Neural progenitor cell (in vitro differentiated cells): ENCODE data around the gene OTOGL. TPM values are rescaled to one million over a fixed set of nuclear protein-coding genes. Genes with fewer than 3 reads are reported as not detected.
"Not testable (repeated sequence)": the region's sequence is repeated elsewhere in the genome, so short reads cannot be mapped to it uniquely, and the experiment has no call there.

Experiments
- DNase-seq: peaks from one replicate; pipeline ENCODE4 v3.0.0-alpha.2; 2016; ENCODE audit warnings: low spot score
- H2AFZ ChIP-seq: fragments of 200-600 bp; sonication (generic); replicated peaks from 2 replicates; pipeline ENCODE4 v1.6.1; 2016; ENCODE audit warnings: antibody characterized with exemption
- H3F3A ChIP-seq: fragments of 200-600 bp; sonication (generic); 2 replicates; pipeline ENCODE4 v1.6.1; 2016; ENCODE audit warnings: antibody characterized with exemption, low read depth
- H3K27ac ChIP-seq: fragments of 200-600 bp; sonication (generic); 2 replicates; pipeline ENCODE4 v1.5.1; 2016; ENCODE audit warnings: mild to moderate bottlenecking
- H3K27me3 ChIP-seq: fragments of 200-600 bp; sonication (generic); 2 replicates; pipeline ENCODE4 v1.6.1; 2016; ENCODE audit warnings: mild to moderate bottlenecking, moderate library complexity
- H3K36me3 ChIP-seq: fragments of 200-600 bp; sonication (generic); 2 replicates; pipeline ENCODE4 v1.5.1; 2016
- H3K4me1 ChIP-seq: fragments of 200-600 bp; sonication (generic); 2 replicates; pipeline ENCODE4 v1.6.1; 2016; ENCODE audit warnings: mixed run types
- H3K4me2 ChIP-seq: fragments of 200-600 bp; sonication (generic); 2 replicates; pipeline ENCODE4 v1.6.1; 2016
- H3K4me3 ChIP-seq: fragments of 200-600 bp; sonication (generic); 2 replicates; pipeline ENCODE4 v1.5.1; 2016
- H3K79me2 ChIP-seq: fragments of 200-600 bp; sonication (generic); 2 replicates; pipeline ENCODE4 v1.6.1; 2016; ENCODE audit warnings: low read depth
- H3K9ac ChIP-seq: fragments of 200-600 bp; sonication (generic); 2 replicates; pipeline ENCODE4 v1.6.1; 2016
- H3K9me3 ChIP-seq: fragments of 200-600 bp; sonication (generic); 2 replicates; pipeline ENCODE4 v1.5.1; 2016; ENCODE audit warnings: low read depth
- H4K20me1 ChIP-seq: fragments of 200-600 bp; sonication (generic); 2 replicates; pipeline ENCODE4 v1.6.1; 2016; ENCODE audit warnings: low read depth
- H3K27ac Mint-ChIP-seq: 3 replicates; pipeline ENCODE4 v1.8.0; 2021; ENCODE audit warnings: mixed read lengths
- H3K27me3 Mint-ChIP-seq: 2 replicates; pipeline ENCODE4 v1.8.0; 2022; ENCODE audit warnings: low read depth, mild to moderate bottlenecking, inconsistent platforms, moderate library complexity, mixed read lengths; ENCODE audit not compliant: insufficient read depth
- H3K36me3 Mint-ChIP-seq: 3 replicates; pipeline ENCODE4 v1.8.0; 2021; ENCODE audit warnings: mixed read lengths
- H3K4me1 Mint-ChIP-seq: 3 replicates; pipeline ENCODE4 v1.8.0; 2021; ENCODE audit warnings: mixed read lengths
- H3K4me3 Mint-ChIP-seq: 3 replicates; pipeline ENCODE4 v1.8.0; 2021; ENCODE audit warnings: mild to moderate bottlenecking, moderate library complexity, mixed read lengths
- H3K9me3 Mint-ChIP-seq: 3 replicates; pipeline ENCODE4 v1.8.0; 2020; ENCODE audit warnings: mixed read lengths
- EZH2 ChIP-seq: fragments of 200-600 bp; sonication (generic); IDR thresholded peaks from 2 replicates; pipeline ENCODE4 v1.6.1; 2017; ENCODE audit warnings: antibody characterized with exemption, mild to moderate bottlenecking, moderate library complexity
- EZH2phosphoT487 ChIP-seq: fragments of 200-600 bp; sonication (generic); IDR thresholded peaks from 2 replicates; pipeline ENCODE4 v1.6.1; 2017; ENCODE audit warnings: antibody characterized with exemption
- total RNA-seq: library from RNA; depleted of rRNA; stranded (reverse); fragments of >200 nt; gene quantifications from 2 replicates; pipeline ENCODE4 v1.2.3, GENCODE V29; 2015; ENCODE audit warnings: low replicate concordance
- TF ChIP-seq, protein P1 (sequence below): fragments of 200-600 bp; sonication (generic); IDR thresholded peaks from 2 replicates; pipeline ENCODE4 v1.5.1; 2017; ENCODE audit warnings: antibody characterized with exemption, mild to moderate bottlenecking

Gene OTOGL
- total RNA-seq, 1 donor from 2014 or later = 0.13 TPM

DNA sequence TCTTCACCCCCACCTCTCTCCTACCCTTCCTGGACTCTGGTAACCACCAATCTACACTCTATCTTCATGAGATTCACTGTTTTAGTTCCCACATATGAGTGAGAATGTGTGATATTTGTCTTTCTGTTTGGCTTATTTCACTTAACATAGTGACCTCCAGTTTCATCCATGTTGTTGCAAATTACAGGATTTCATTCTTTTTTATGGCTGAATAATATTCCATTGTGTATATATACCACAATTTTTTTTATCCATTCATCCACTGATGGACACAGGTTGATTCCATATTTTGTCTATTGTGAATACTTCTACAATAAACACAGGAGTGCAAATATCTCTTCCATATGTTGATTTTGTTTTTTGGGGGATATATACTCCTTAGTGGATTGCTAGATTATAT is 140.5 kb downstream of the OTOGL start:
- Histone ChIP-seq H4K20me1 (no peaks in the 10 kb centered on the region), H3F3A (no peaks in the 10 kb centered on the region), H3K9ac (no peak overlapping the region), H3K36me3 (no peaks in the 10 kb centered on the region), H3K4me1 (no peaks in the 10 kb centered on the region), H3K79me2 (no peaks in the 10 kb centered on the region), H3K27ac (no peak overlapping the region), H3K27me3 (no peaks in the 10 kb centered on the region), H3K4me3 (no peak overlapping the region), H3K9me3 (no peaks in the 10 kb centered on the region), H3K4me2 (no peak overlapping the region), H2AFZ (no peak overlapping the region)
- DNase-seq = no peak
- peaks cover 2% of the 10 kb centered on the region for H3K27me3 Mint-ChIP-seq
- no peak for TF ChIP-seq EZH2
- no peak for TF ChIP-seq EZH2phosphoT487
- TF ChIP-seq, protein P1, sequence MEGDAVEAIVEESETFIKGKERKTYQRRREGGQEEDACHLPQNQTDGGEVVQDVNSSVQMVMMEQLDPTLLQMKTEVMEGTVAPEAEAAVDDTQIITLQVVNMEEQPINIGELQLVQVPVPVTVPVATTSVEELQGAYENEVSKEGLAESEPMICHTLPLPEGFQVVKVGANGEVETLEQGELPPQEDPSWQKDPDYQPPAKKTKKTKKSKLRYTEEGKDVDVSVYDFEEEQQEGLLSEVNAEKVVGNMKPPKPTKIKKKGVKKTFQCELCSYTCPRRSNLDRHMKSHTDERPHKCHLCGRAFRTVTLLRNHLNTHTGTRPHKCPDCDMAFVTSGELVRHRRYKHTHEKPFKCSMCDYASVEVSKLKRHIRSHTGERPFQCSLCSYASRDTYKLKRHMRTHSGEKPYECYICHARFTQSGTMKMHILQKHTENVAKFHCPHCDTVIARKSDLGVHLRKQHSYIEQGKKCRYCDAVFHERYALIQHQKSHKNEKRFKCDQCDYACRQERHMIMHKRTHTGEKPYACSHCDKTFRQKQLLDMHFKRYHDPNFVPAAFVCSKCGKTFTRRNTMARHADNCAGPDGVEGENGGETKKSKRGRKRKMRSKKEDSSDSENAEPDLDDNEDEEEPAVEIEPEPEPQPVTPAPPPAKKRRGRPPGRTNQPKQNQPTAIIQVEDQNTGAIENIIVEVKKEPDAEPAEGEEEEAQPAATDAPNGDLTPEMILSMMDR = no peak
- no peak overlapping the region for H3K27ac Mint-ChIP-seq
- peaks cover 5% of the 10 kb centered on the region for H3K4me1 Mint-ChIP-seq
- no peaks in the 10 kb centered on the region for H3K36me3 Mint-ChIP-seq
- no peak overlapping the region for H3K4me3 Mint-ChIP-seq
- no peaks in the 10 kb centered on the region for H3K9me3 Mint-ChIP-seq

DNA sequence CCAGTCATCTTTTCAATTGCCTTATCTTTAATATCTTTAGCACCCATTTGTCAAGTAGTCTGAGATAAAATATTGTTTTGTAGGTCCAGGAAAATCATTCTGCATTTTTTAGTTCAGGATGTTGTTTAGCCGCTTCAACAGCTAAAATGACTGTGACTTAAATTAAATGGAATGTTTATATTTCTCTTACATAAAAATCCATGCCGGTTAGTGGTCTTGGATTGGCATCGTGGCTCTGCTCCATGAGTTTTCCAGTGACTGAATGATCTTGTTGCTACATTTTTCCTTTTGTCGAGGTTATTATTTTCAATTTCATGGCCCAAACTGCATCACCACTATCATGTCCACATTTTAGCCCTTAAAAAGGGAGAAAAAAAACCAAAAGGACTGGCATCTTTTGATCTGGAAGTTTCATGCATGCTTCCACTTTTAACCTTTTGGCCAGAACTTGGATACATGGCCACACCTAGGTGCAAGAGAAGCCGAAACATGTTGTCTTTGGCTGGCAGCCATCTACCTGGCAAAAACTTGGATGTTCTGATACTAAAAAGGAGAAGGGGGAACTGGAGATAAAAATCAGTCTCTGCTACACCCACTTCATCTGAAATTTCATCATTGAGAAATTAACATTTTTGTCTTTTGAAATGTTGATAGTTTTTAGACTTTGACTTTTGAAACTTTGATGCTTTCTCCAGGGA is 142.4 kb downstream of the OTOGL start:
- H3K4me3 Mint-ChIP-seq = no peak overlapping the region
- DNase-seq = no peak
- Histone ChIP-seq H3K9me3 (no peaks in the 10 kb centered on the region), H4K20me1 (no peaks in the 10 kb centered on the region), H3K4me3 (no peak overlapping the region), H3K79me2 (no peaks in the 10 kb centered on the region), H3K36me3 (no peaks in the 10 kb centered on the region), H3F3A (no peaks in the 10 kb centered on the region), H2AFZ (peak overlapping the region; percentile 73), H3K4me2 (no peak overlapping the region), H3K27ac (no peak overlapping the region), H3K4me1 (no peaks in the 10 kb centered on the region), H3K27me3 (no peaks in the 10 kb centered on the region), H3K9ac (no peak overlapping the region)
- H3K9me3 Mint-ChIP-seq = no peaks in the 10 kb centered on the region
- H3K4me1 Mint-ChIP-seq = peaks cover 3% of the 10 kb centered on the region
- TF ChIP-seq, protein P1 = no peak
- no peak for TF ChIP-seq EZH2
- no peak overlapping the region for H3K27ac Mint-ChIP-seq
- no peaks in the 10 kb centered on the region for H3K36me3 Mint-ChIP-seq
- H3K27me3 Mint-ChIP-seq = peaks cover 2% of the 10 kb centered on the region

- no peaks in the 10 kb centered on the region for H3K36me3 ChIP-seq
- H2AFZ ChIP-seq = peak overlapping the region; percentile 73
- Mint-ChIP-seq H3K4me1 (peaks cover 3% of the 10 kb centered on the region), H3K36me3 (no peaks in the 10 kb centered on the region), H3K4me3 (no peak overlapping the region), H3K9me3 (no peaks in the 10 kb centered on the region), H3K27ac (no peak overlapping the region), H3K27me3 (peaks cover 2% of the 10 kb centered on the region)
- no peaks in the 10 kb centered on the region for H3K4me1 ChIP-seq
- TF ChIP-seq, protein P1 = no peak
- TF ChIP-seq EZH2 = no peak
- TF ChIP-seq EZH2phosphoT487 = no peak
- no peak for DNase-seq
- H3K4me2 ChIP-seq = no peak overlapping the region
- H3K27ac ChIP-seq = no peak overlapping the region
- no peaks in the 10 kb centered on the region for H3F3A ChIP-seq
- no peaks in the 10 kb centered on the region for H3K9me3 ChIP-seq
- H4K20me1 ChIP-seq = no peaks in the 10 kb centered on the region
- no peak overlapping the region for H3K4me3 ChIP-seq
- H3K27me3 ChIP-seq = no peaks in the 10 kb centered on the region
- H3K79me2 ChIP-seq = no peaks in the 10 kb centered on the region
- no peak overlapping the region for H3K9ac ChIP-seq
Measured at GRCh38 chr12:80242321-80242720, 143.0 kb downstream of the OTOGL start.

DNA sequence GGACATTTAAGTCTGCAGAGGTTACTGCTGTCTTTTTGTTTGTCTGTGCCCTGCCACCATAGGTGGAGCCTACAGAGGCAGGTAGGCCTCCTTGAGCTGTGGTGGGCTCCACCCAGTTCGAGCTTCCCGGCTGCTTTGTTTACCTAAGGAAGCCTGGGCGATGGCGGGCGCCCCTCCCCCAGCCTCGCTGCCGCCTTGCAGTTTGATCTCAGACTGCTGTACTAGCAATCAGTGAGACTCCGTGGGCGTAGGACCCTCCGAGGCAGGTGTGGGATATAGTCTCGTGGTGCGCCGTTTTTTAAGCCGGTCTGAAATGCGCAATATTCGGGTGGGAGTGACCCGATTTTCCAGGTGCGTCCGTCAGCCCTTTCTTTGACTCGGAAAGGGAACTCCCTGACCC is 150.2 kb downstream of the OTOGL start:
- H3K4me1 Mint-ChIP-seq, H3K36me3 Mint-ChIP-seq, H3K4me3 Mint-ChIP-seq, H3K9me3 ChIP-seq, H3K27ac ChIP-seq, H3F3A ChIP-seq, DNase-seq, H3K36me3 ChIP-seq, H3K9me3 Mint-ChIP-seq, H3K4me3 ChIP-seq, H4K20me1 ChIP-seq, H3K27me3 ChIP-seq, H3K27ac Mint-ChIP-seq, H3K27me3 Mint-ChIP-seq, H3K79me2 ChIP-seq, H3K9ac ChIP-seq: not testable (repeated sequence)
- Histone ChIP-seq H3K4me1 (peaks cover 11% of the 10 kb centered on the region), H2AFZ (peak overlapping the region; percentile 68), H3K4me2 (peak overlapping the region; percentile 27)
